Muscle of arm (tissue), 12 donors: ENCODE results near the gene CELF2. TPM values are rescaled to one million over a fixed set of nuclear protein-coding genes. Genes with fewer than 3 reads are reported as not detected.

Source experiments
- DNase-seq: peaks from one replicate; pipeline ENCODE4 v3.0.0-alpha.2; 2013
- polyA plus RNA-seq, 12 donors: library from polyadenylated mRNA; unstranded; fragments of 120-200 nt; gene quantifications; one replicate each; pipeline ENCODE4 v1.2.1, GENCODE V29; 2013; ENCODE audit not compliant: insufficient read length in 12 of 12

Gene CELF2
- polyA plus RNA-seq, 12 donors = 60.3 to 93.7 (median 77.8) TPM

- DNase-seq = no peak
Measured at GRCh38 chr10:11057448-11057847, 39.8 kb downstream of the CELF2 start.

GRCh38 chr10:11057994-11058393 is 40.3 kb downstream of the CELF2 start:
- no peak for DNase-seq

- DNase-seq = no peak
Measured at GRCh38 chr10:11058965-11059364, 41.3 kb downstream of the CELF2 start.

- DNase-seq = no peak
Measured at GRCh38 chr10:11063856-11064255, 46.2 kb downstream of the CELF2 start.

GRCh38 chr10:11064832-11065231 is 47.2 kb downstream of the CELF2 start:
- no peak for DNase-seq

- no peak for DNase-seq
Measured at GRCh38 chr10:11065567-11065966, 47.9 kb downstream of the CELF2 start.

GRCh38 chr10:11066520-11066919 is 48.8 kb downstream of the CELF2 start:
- no peak for DNase-seq

GRCh38 chr10:11068861-11069633 is 51.4 kb downstream of the CELF2 start:
- DNase-seq = no peak

- DNase-seq = no peak
Measured at GRCh38 chr10:11073410-11073809, 55.7 kb downstream of the CELF2 start.

GRCh38 chr10:11074536-11075267 is 57.0 kb downstream of the CELF2 start:
- DNase-seq = no peak

- DNase-seq = no peak
Measured at GRCh38 chr10:11076221-11076620, 58.5 kb downstream of the CELF2 start.

- DNase-seq = no peak
Measured at GRCh38 chr10:11080564-11080984, 62.9 kb downstream of the CELF2 start.

GRCh38 chr10:11081408-11081807 is 63.7 kb downstream of the CELF2 start:
- DNase-seq = no peak

- DNase-seq = no peak
Measured at GRCh38 chr10:11082526-11082925, 64.9 kb downstream of the CELF2 start.

- no peak for DNase-seq
Measured at GRCh38 chr10:11083051-11083450, 65.4 kb downstream of the CELF2 start.

GRCh38 chr10:11085545-11085944 is 67.9 kb downstream of the CELF2 start:
- no peak for DNase-seq

- no peak for DNase-seq
Measured at GRCh38 chr10:11086177-11086840, 68.6 kb downstream of the CELF2 start.

- no peak for DNase-seq
Measured at GRCh38 chr10:11087372-11087771, 69.7 kb downstream of the CELF2 start.

- DNase-seq = no peak
Measured at GRCh38 chr10:11088709-11089108, 71.0 kb downstream of the CELF2 start.

GRCh38 chr10:11089272-11089671 is 71.6 kb downstream of the CELF2 start:
- no peak for DNase-seq

- no peak for DNase-seq
Measured at GRCh38 chr10:11091517-11092102, 73.9 kb downstream of the CELF2 start.
